ENCODE results near the gene TUBGCP2. TPM values are rescaled to one million over a fixed set of nuclear protein-coding genes. Genes with fewer than 3 reads are reported as not detected.

The TUBGCP2 gene
- total and polyA plus RNA-seq, 2 of the 13 experiments (the other 11 are each of a cell fraction or from before 2014, with no cell fraction given): 21.3 to 34.5 TPM

DNA sequence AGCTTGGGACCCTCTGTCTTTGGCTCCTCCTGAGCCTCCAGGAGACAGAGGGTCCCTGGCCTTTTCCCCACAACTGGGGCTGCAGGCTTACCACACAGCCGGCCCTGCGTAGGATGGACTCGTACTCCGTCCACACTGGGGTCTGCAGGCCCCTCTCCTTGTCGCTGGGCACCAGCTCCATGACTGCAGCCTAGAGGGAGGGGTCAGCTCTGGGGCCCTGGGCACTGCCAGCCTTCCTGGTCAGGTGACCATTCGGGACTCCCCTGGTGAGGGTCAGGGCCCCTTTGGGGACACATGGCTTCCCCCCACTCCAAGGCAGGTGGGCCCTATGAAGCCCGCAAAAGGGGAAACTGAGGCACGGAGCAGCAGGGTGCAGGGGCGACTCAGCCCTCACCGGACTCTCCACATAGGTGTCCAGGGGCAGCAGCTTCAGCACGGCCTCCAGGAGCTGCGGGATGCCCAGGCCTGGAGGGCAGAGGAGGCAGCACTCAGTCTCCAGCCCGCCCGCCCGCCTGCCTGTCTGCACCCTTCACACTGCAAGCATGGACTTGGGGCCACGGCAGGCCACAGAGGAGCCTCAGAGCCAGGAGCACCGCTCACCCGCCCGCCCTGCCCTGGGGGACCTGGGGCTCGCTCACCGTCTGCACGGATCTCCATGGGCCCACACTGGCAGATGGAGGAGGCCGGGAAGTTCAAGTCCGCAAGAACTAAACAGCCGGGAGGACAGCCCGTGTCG, 48.0 kb upstream of the TUBGCP2 start (continued):
- TF ChIP-seq ZNF619 (CRISPR knock-in tag; IDR thresholded peaks at IDR 0.05) (0 out of 2 replicates have a peak, but pooled peaks have one; percentile 16), ZNF724P (CRISPR knock-in tag; IDR thresholded peaks at IDR 0.05; ENCODE audit: borderline replicate concordance) (no peak), TGIF2 (CRISPR knock-in tag; IDR thresholded peaks at IDR 0.05) (no peak), SRSF1 (optimal IDR thresholded peaks at IDR 0.05; ENCODE audit: low read depth, low read length) (no peak), KLF16 (CRISPR knock-in tag; IDR thresholded peaks at IDR 0.05) (0 out of 4 replicates have a peak, but pooled peaks of 1 of the 2 experiments have one; percentile 47), ZNF20 (CRISPR knock-in tag; IDR thresholded peaks at IDR 0.05) (peak; percentile 61; the same call in 1 of the 2 replicates), ZNF776 (CRISPR knock-in tag; IDR thresholded peaks at IDR 0.05) (peak; percentile 90; the same call in 1 of the 2 replicates), ZNF232 (CRISPR knock-in tag; IDR thresholded peaks at IDR 0.05; ENCODE audit: borderline replicate concordance) (no peak), ZNF772 (CRISPR knock-in tag; IDR thresholded peaks at IDR 0.05) (0 out of 2 replicates have a peak, but pooled peaks have one; percentile 2), FOSL1 (CRISPR knock-in tag; IDR thresholded peaks at IDR 0.05; ENCODE audit: borderline replicate concordance) (no peak), NFKB2 (CRISPR knock-in tag; IDR thresholded peaks at IDR 0.05; ENCODE audit: borderline replicate concordance) (no peak), SOX6 (IDR thresholded peaks at IDR 0.05) (no peak), SOX6 (CRISPR knock-in tag; IDR thresholded peaks at IDR 0.05) (peak; percentile 24; the same call in 1 of the 2 replicates), ZFP36 (IDR thresholded peaks at IDR 0.05; ENCODE audit: borderline replicate concordance, low read depth, low read length, partially characterized antibody) (no peak), NFE2L1 (CRISPR knock-in tag; IDR thresholded peaks at IDR 0.05; ENCODE audit: borderline replicate concordance) (no peak), POLR2G (IDR thresholded peaks at IDR 0.05; ENCODE audit: low read depth, low read length) (no peak), MZF1 (CRISPR knock-in tag; IDR thresholded peaks at IDR 0.05; ENCODE audit: borderline replicate concordance) (no peak), HCFC1 (IDR thresholded peaks at IDR 0.05; ENCODE audit: low read depth, low read length) (no peak), ZSCAN25 (CRISPR knock-in tag; IDR thresholded peaks at IDR 0.05) (0 out of 2 replicates have a peak, but pooled peaks have one; percentile 6)
- TF ChIP-seq, protein P1, sequence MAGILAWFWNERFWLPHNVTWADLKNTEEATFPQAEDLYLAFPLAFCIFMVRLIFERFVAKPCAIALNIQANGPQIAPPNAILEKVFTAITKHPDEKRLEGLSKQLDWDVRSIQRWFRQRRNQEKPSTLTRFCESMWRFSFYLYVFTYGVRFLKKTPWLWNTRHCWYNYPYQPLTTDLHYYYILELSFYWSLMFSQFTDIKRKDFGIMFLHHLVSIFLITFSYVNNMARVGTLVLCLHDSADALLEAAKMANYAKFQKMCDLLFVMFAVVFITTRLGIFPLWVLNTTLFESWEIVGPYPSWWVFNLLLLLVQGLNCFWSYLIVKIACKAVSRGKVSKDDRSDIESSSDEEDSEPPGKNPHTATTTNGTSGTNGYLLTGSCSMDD (CRISPR knock-in tag; IDR thresholded peaks at IDR 0.05): no peak
- TF ChIP-seq, protein P2, sequence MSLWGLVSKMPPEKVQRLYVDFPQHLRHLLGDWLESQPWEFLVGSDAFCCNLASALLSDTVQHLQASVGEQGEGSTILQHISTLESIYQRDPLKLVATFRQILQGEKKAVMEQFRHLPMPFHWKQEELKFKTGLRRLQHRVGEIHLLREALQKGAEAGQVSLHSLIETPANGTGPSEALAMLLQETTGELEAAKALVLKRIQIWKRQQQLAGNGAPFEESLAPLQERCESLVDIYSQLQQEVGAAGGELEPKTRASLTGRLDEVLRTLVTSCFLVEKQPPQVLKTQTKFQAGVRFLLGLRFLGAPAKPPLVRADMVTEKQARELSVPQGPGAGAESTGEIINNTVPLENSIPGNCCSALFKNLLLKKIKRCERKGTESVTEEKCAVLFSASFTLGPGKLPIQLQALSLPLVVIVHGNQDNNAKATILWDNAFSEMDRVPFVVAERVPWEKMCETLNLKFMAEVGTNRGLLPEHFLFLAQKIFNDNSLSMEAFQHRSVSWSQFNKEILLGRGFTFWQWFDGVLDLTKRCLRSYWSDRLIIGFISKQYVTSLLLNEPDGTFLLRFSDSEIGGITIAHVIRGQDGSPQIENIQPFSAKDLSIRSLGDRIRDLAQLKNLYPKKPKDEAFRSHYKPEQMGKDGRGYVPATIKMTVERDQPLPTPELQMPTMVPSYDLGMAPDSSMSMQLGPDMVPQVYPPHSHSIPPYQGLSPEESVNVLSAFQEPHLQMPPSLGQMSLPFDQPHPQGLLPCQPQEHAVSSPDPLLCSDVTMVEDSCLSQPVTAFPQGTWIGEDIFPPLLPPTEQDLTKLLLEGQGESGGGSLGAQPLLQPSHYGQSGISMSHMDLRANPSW (CRISPR knock-in tag; IDR thresholded peaks at IDR 0.05; ENCODE audit: borderline replicate concordance): no peak
- TF ChIP-seq, protein P3, sequence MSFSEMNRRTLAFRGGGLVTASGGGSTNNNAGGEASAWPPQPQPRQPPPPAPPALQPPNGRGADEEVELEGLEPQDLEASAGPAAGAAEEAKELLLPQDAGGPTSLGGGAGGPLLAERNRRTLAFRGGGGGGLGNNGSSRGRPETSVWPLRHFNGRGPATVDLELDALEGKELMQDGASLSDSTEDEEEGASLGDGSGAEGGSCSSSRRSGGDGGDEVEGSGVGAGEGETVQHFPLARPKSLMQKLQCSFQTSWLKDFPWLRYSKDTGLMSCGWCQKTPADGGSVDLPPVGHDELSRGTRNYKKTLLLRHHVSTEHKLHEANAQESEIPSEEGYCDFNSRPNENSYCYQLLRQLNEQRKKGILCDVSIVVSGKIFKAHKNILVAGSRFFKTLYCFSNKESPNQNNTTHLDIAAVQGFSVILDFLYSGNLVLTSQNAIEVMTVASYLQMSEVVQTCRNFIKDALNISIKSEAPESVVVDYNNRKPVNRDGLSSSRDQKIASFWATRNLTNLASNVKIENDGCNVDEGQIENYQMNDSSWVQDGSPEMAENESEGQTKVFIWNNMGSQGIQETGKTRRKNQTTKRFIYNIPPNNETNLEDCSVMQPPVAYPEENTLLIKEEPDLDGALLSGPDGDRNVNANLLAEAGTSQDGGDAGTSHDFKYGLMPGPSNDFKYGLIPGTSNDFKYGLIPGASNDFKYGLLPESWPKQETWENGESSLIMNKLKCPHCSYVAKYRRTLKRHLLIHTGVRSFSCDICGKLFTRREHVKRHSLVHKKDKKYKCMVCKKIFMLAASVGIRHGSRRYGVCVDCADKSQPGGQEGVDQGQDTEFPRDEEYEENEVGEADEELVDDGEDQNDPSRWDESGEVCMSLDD (CRISPR knock-in tag; IDR thresholded peaks at IDR 0.05; ENCODE audit: borderline replicate concordance): no peak
- TF ChIP-seq, protein P4, sequence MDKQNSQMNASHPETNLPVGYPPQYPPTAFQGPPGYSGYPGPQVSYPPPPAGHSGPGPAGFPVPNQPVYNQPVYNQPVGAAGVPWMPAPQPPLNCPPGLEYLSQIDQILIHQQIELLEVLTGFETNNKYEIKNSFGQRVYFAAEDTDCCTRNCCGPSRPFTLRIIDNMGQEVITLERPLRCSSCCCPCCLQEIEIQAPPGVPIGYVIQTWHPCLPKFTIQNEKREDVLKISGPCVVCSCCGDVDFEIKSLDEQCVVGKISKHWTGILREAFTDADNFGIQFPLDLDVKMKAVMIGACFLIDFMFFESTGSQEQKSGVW (CRISPR knock-in tag; IDR thresholded peaks at IDR 0.05; ENCODE audit: borderline replicate concordance): no peak
